GM18858 (cell line): ENCODE measurements around the gene ARID3A.

Experiments
- ATAC-seq: cut with Tn5 transposase; IDR thresholded peaks from one replicate; pipeline ENCODE4 v1.9.1; 2021; ENCODE audit not compliant: unreplicated experiment

ARID3A gene

GRCh38 chr19:984165-984967, 58.5 kb downstream of the ARID3A start, which contains the start of gene WDR18:
Gene WDR18 (plus strand): TSS chr19:984345. CDS start chr19:984354, 9 bp downstream.
- ATAC-seq = peak; percentile 38

DNA sequence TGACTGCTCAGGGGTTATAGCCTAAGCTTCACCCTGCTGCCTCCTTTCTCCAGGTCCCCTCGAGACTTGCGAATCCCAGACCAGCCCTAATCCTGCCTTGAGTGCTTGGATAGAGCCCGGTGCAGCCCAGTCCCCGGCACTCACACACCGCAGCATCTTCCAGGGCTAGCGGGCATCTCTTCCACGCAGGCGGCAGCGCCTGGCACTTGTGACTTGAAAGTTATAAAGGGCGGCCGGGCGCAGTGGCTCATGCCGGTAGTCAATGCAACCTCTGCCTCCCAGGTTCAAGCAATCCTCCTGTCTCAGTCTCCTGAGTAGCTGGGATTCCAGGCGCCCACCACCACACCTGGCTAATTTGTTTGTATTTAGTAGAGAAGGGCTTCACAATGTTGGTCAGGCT, 60.2 kb downstream of the ARID3A start:
- no peak for ATAC-seq

DNA sequence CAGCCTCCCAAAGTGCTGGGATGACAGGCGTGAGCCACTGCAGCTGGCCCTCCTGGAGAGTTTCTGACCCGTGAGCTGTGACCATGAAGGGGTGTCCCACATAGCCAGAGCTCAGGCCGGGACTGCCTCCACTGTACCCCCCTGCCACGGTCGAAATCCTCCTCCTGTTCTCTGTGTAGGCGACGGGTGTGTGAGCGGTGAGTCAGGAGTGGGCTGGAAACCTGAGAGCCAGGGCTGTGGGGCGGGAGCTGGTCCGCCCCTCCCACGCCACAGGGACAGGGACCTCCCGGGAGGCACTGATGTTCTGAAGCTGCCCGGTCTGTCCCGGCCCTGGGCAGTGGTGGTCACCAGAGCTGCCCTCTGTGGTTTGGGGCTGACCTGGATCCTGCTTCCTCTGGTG, 62.2 kb downstream of the ARID3A start:
- no peak for ATAC-seq

GRCh38 chr19:988510-988909, 62.7 kb downstream of the ARID3A start:
- ATAC-seq = no peak

DNA sequence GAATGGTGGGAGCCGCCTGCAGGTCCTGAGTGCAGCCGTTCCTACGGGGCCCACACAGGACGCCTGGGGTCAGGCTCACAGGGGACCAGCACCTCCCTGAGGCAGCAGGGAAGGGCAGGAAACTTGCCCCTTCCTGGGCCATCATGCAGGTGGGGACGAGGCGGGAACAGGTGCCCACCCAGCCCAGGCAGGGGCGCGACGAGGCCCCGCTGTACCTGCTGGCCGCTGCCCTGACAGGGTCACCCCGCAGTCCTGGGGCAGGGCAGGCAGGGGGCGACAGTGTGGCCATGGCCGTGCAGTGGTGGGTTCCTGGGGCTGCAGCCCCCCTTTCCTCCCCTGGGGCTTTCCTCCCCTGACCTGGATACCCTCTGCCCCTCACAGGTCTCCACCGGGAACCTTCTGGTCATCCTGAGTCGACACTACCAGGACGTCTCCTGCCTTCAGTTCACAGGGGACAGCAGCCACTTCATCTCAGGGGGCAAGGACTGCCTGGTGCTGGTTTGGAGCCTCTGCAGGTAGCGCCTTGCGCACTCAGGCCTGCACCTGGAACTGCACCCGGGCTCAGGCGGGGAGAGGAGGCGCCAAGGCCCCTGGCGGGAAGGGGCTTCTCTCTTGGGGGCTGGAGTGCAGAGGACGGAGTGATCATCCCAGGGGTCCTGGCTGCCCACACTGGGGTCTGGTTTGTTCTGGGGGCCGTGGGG, 63.7 kb downstream of the ARID3A start:
- no peak for ATAC-seq

DNA sequence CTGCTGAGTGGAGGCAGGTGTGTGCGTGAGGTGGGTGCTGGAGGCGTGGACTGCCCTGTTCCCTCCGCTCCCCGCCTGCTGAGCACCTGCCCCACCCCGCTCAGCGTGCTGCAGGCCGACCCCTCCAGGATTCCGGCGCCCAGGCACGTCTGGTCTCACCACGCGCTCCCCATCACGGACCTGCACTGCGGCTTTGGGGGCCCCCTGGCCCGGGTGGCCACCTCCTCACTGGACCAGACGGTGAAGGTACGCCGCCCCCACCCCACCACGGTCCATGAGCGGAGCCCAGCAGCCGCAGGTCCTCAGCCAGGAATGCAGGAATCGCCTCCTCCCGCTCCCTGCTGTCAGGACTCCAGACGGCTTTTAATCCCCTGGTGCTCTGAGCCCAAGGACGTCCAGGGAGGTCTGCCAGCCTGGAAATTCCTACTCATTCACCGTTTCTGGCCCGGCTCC, 64.3 kb downstream of the ARID3A start:
- ATAC-seq = no peak

- ATAC-seq = no peak
Observed at GRCh38 chr19:990746-991145, 64.9 kb downstream of the ARID3A start.

DNA sequence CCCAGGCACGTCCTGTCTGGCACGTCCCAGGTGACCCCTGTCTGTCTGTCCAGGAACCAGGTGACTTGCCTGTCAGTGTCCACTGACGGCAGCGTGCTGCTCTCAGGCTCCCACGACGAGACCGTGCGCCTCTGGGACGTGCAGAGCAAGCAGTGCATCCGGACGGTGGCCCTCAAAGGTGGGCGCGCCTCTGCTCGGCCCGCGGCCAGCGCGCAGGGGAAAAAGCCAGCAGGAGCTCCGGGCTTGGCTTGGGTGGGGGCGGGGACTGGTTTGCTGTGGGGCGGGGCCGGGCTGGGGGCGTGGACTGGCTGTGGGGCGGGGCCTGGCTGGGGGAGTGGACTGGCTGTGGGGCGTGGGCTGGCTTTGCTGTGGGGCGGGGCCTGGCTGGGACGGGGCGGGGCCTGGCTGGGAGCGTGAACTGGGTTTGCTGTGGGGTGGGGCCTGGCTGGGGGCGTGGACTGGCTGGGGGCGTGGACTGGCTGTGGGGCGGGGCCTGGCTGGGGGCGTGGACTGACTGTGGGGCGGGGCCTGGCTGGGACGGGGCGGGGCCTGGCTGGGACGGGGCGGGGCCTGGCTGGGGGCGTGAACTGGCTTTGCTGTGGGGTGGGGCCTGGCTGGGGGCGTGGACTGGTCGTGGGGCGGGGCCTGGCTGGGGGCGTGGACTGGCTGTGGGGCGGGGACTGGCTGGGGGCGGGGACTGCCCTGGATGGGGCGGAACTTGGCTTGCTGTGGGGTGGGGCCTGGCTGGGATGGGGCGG, 65.5 kb downstream of the ARID3A start:
- no peak for ATAC-seq

- ATAC-seq = no peak
Observed at GRCh38 chr19:991932-992669, 66.3 kb downstream of the ARID3A start.

GRCh38 chr19:992670-993055, 66.8 kb downstream of the ARID3A start:
- ATAC-seq = no peak

DNA sequence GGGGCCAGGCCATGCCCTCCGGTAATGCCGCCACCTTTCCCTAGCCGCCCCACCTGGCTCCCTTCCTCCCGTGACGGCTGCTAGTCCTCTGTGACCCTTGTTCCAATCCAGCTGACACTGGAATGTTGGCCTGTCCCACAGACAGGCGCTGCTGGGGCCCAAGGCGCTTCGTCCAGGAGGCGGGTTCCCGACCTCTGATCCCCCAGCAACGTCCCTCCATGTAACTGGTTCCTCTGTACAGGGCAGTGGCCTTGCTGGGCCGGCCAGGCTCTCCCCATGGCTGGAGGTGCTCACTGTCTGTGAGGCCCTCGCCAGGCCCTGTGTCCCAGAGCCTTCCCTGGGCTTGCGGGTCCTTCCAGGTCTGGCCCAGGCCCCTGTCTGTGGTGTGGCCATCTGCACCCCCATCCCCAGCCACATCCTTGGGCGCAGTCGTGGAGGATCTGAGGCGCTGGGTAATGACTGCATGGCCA, 67.6 kb downstream of the ARID3A start:
- ATAC-seq = no peak

DNA sequence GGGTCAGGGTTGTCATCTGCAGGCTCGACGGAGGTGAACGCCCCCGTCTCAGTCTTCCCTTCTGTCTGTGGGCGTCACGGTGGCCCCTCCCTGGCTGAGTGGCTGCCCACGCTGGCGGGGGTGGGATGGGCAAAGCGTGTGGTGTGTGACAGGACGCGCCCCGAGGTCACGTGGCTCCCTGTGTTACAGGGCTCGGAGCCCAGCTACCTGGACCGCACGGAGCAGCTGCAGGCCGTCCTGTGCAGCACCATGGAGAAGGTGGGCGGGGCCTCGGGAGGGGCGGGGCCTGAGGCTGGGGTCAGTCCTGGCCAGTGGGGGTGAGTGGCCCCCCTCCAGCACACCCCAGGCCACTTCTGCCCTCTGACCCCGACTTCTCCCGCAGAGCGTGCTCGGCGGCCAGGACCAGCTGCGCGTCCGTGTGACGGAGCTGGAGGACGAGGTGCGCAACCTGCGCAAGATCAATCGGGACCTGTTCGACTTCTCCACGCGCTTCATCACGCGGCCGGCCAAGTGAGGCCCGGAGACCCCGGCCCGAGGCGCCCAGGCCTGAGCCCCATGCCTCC, 68.1 kb downstream of the ARID3A start:
- no peak for ATAC-seq

DNA sequence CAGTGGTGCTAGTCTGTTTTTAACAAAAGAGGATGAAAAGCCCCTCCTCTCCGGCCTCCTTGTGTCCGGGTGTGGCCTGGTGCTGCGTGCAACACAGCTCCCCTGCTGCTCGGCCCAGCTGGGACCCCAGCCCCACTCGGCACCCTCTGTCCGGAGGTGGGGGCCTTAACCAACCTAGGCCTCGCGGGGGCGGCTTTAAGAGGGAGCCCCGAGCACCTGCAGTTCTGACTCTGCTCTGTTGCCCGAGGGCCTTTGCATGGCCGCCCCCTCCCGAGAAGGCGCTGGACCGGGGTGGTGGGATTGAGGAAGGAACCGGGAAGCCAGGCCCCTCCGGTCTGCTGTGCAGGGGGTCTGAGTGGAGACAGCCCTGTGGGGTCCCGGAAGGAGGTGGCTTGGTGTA, 68.7 kb downstream of the ARID3A start:
- ATAC-seq = no peak

- ATAC-seq = no peak
Observed at GRCh38 chr19:995051-995827, 69.4 kb downstream of the ARID3A start.

DNA sequence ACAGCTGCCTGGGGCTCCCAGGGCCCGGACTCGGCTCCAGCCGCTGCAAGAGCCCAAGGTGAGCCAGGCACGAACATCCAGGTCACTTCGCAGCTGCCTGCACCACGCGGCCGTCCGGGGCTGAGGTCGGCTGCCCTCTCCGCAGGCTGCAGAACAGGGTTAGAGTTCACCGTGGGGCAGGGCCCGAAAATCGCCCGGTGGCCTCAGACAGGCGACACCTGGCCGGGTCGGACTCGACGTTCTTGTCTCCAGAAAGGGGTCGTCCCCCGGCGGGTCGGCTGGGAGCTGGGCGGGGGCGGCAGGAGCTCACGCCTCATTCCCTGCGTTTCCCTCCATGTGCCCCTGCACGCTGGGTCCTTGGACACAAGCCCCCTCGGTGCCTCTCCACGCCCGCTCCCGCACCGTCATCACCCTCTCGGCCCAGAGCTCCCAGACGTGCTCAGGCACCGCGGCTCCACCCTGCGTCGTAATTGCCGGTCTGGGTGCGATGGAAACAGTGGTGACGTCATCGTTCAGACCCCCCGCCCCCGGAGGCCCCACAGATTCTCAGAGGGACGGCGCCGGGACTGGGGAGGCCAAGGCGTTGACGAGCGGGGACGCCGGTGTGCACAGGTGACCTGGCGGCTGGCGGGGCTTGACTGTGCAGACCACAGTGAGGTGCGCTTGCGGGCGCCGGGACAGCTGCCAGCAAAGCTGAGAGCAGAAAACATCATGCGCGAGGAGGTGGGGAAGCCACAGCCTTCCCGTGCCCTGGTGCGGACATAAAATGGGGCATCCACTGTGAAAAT, 70.4 kb downstream of the ARID3A start:
- ATAC-seq = no peak

- no peak for ATAC-seq
Observed at GRCh38 chr19:998064-998463, 72.2 kb downstream of the ARID3A start.

GRCh38 chr19:999379-999719, 73.5 kb downstream of the ARID3A start:
- no peak for ATAC-seq

DNA sequence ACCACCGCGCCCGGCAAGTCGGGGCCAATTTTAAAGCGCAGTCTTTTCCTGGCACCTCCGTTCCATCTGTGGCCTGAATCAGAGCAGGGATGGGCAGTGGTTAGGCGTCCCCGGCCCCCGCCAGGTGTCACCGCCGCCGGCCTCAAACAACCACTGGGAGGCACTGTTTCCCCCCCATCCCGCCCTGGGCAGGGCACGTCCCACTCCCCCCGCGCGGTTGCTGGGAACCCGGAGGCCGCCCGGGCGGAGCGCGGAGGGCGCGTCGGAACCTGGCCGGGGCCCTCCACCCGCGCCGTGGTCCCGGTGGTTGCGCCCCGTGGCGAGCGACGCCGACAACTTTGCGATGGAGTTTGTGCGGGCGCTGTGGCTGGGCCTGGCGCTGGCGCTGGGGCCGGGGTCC, 74.3 kb downstream of the ARID3A start, which contains the start of gene GRIN3B:
TSS of gene GRIN3B (plus strand) at position 325 of the 400 bp plus-strand sequence. CDS start at position 344, 19 bp downstream.
- ATAC-seq = no peak
